ENCODE measurements around the gene MYH14. TPM values are rescaled to one million over a fixed set of nuclear protein-coding genes. Genes with fewer than 3 reads are reported as not detected.

Gene MYH14
- total RNA-seq, 6 donors from 2014 or later, result 145 to 351 (median 208) TPM

DNA sequence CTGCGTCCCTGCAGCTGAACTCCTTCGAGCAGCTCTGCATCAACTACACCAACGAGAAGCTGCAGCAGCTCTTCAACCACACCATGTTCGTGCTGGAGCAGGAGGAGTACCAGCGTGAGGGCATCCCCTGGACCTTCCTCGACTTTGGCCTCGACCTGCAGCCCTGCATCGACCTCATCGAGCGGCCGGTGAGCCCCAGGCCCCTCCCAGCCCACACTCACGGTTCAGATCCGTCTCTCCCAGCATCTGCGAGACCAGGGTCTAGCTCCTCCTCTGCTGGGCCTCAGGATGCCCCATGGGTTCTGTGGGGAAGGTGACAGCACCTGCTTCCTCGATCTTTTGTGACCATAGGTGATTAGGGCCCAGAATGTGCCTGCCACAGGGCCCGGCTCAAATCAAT is 46.2 kb downstream of the MYH14 start:
- H3K4me3 ChIP-seq, result no peak overlapping the region
- 78 to 83% methylated on average over 16 of the region's 16 CpGs for WGBS, 2 donors
- DNase-seq (peak in 1 of 2 donors; percentile 50), ATAC-seq (ENCODE audit: low FRiP score in 2 of 2) (no peak)
- peaks cover 0 to 49% (median 26%) of the 10 kb centered on the region in 4 donors for H3K36me3 ChIP-seq
- no peaks in the 10 kb centered on the region for H3K4me1 ChIP-seq
- H3K9me3 ChIP-seq, result peaks cover 0 to 16% (median 6%) of the 10 kb centered on the region in 4 donors
- TF ChIP-seq, protein P1, sequence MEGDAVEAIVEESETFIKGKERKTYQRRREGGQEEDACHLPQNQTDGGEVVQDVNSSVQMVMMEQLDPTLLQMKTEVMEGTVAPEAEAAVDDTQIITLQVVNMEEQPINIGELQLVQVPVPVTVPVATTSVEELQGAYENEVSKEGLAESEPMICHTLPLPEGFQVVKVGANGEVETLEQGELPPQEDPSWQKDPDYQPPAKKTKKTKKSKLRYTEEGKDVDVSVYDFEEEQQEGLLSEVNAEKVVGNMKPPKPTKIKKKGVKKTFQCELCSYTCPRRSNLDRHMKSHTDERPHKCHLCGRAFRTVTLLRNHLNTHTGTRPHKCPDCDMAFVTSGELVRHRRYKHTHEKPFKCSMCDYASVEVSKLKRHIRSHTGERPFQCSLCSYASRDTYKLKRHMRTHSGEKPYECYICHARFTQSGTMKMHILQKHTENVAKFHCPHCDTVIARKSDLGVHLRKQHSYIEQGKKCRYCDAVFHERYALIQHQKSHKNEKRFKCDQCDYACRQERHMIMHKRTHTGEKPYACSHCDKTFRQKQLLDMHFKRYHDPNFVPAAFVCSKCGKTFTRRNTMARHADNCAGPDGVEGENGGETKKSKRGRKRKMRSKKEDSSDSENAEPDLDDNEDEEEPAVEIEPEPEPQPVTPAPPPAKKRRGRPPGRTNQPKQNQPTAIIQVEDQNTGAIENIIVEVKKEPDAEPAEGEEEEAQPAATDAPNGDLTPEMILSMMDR (IDR thresholded peaks at IDR 0.05), result no peak
- no peak for TF ChIP-seq EP300 (IDR thresholded peaks at IDR 0.05)
- no peak for TF ChIP-seq POLR2AphosphoS5 (IDR thresholded peaks at IDR 0.05)
- TF ChIP-seq POLR2A (IDR thresholded peaks at IDR 0.05), result no peak
- H3K27me3 ChIP-seq, result no peaks in the 10 kb centered on the region
- H3K27ac ChIP-seq, result no peak overlapping the region

DNA sequence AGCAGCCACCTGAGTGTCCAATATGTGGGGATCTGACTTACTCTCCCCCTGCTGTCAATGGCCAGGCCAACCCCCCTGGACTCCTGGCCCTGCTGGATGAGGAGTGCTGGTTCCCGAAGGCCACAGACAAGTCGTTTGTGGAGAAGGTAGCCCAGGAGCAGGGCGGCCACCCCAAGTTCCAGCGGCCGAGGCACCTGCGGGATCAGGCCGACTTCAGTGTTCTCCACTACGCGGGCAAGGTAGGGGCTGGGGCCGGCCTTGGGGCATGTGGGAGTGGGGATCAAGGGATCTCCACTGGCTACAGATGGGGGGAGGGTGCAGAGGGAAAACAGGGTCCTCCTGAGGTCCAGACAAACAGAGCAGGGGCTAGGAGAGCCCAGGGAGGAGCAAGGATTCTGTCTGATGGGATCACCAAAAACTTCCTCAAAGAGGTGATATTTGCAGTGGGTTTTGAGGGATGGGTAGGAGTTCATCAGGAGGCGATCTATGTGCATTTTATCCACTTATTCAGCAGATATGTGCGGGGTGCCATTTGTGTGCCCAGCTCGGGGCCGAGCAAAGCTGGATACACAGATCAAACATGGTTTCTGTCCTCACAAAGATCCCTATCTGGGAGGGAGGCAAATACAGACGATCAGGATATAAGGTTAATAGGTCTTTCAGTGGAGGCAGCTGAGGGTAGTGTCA is 47.2 kb downstream of the MYH14 start:
- Histone ChIP-seq H3K27ac (no peak overlapping the region), H3K9me3 (peaks cover 0 to 16% (median 6%) of the 10 kb centered on the region in 4 donors), H3K4me1 (no peaks in the 10 kb centered on the region), H3K4me3 (no peak overlapping the region), H3K36me3 (peaks cover 0 to 50% (median 27%) of the 10 kb centered on the region in 4 donors), H3K27me3 (no peaks in the 10 kb centered on the region)
- TF ChIP-seq EP300 (IDR thresholded peaks at IDR 0.05), result no peak
- TF ChIP-seq POLR2AphosphoS5 (IDR thresholded peaks at IDR 0.05), result no peak
- TF ChIP-seq POLR2A (IDR thresholded peaks at IDR 0.05), result no peak
- TF ChIP-seq, protein P1 (IDR thresholded peaks at IDR 0.05), result no peak
- DNase-seq (peak in 1 of 2 donors; percentile 74), ATAC-seq (ENCODE audit: low FRiP score in 2 of 2) (no peak)
- 85 to 91% methylated on average over 5 to 15 of the region's 15 CpGs for WGBS, 2 donors

DNA sequence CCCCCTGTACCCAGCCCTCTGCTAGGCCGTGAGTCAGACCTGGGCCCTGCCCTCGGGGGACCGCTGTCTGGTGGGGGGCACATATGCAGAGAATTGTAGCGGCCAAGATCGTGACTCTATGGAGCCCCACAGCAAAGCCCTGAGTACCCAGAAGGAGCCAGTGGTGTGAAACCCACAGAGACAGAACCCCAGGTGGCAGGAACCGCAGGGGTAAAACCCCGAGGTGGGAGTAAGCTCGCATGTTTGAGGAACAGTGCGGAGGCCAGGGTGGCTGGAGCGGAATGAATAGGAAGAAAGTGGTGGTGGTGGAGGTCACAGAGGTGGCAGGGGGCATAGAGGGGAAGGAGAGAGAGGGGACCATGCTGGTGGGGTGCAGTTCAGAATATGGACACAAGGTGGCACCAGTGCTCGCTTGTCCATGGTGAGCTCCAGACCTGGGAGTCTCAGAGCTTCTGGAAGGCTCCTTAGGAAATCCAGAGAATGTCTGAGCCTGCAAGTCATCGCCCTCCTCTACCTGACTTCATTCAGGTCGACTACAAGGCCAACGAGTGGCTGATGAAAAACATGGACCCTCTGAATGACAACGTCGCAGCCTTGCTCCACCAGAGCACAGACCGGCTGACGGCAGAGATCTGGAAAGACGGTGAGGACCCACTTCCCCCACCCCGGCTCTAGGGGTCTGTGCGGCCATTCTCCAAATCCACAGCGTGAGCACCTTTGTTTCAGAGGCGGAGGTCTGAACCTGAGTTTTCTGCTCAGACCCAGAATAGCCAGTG is 48.9 kb downstream of the MYH14 start:
- TF ChIP-seq, protein P1 (IDR thresholded peaks at IDR 0.05), result peak; percentile 48 to 75 (median 61)
- no peak for TF ChIP-seq POLR2A (IDR thresholded peaks at IDR 0.05)
- H3K27me3 ChIP-seq, result no peaks in the 10 kb centered on the region
- peaks cover 0 to 16% (median 6%) of the 10 kb centered on the region in 4 donors for H3K9me3 ChIP-seq
- WGBS, 2 donors, result 90 to 92% methylated on average over 23 of the region's 23 CpGs
- H3K36me3 ChIP-seq, result peaks cover 0 to 57% (median 33%) of the 10 kb centered on the region in 4 donors
- H3K4me3 ChIP-seq, result no peak overlapping the region
- no peak overlapping the region for H3K27ac ChIP-seq
- H3K4me1 ChIP-seq, result no peaks in the 10 kb centered on the region
- no peak for DNase-seq
- no peak for ATAC-seq (ENCODE audit: low FRiP score in 2 of 2)

DNA sequence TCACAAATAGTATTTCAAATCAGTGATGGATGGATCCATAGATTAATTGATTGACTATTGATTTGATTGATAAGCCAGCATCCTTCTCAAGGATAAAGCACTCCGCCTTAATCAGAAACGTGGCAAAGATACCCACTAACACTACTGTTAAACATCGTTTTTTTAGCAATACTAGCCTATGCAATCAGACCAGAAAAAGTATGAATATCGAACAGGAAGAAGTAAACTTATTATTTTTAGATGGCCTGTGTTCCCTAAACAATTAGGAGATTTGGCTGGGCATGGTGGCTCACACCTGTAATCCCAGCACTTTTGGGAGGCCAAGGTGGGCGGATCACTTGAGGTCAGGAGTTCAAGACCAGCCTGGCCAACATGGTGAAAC is 49.5 kb downstream of the MYH14 start:
- 89 to 92% methylated on average over 5 of the region's 5 CpGs for WGBS, 2 donors
- no peak overlapping the region for H3K4me3 ChIP-seq
- ATAC-seq (ENCODE audit: low FRiP score in 2 of 2) (no peak), DNase-seq (no peak)
- H3K27ac ChIP-seq, result no peak overlapping the region
- TF ChIP-seq EP300 (IDR thresholded peaks at IDR 0.05), result no peak
- TF ChIP-seq, protein P1 (IDR thresholded peaks at IDR 0.05), result no peak
- no peak for TF ChIP-seq POLR2AphosphoS5 (IDR thresholded peaks at IDR 0.05)
- TF ChIP-seq POLR2A (IDR thresholded peaks at IDR 0.05), result no peak
- peaks cover 0 to 63% (median 35%) of the 10 kb centered on the region in 4 donors for H3K36me3 ChIP-seq
- H3K4me1 ChIP-seq, result no peaks in the 10 kb centered on the region
- no peaks in the 10 kb centered on the region for H3K27me3 ChIP-seq
- peaks cover 0 to 16% (median 6%) of the 10 kb centered on the region in 4 donors for H3K9me3 ChIP-seq
